Measurements from ENCODE around the gene SYNCRIP.

GRCh38 chr6:85628353-85628752 is 14.3 kb downstream of the SYNCRIP start:
- TF ChIP-seq PATZ1 (CRISPR knock-in tag; IDR thresholded peaks at IDR 0.05; ENCODE audit: borderline replicate concordance) = no peak
- no peak for TF ChIP-seq TSHZ2 (CRISPR knock-in tag; IDR thresholded peaks at IDR 0.05)

All from SK-N-SH treated with all-trans-retinoic acid at 6 μM for 48 hours (cell line).